Activated CD4-positive, alpha-beta T cell treated with anti-CD3 and anti-CD28 coated beads, Interleukin-2, amount 50 U/mL, for 1 hour (primary cell): ENCODE data around the gene FAM83E.

Source experiments
- DNase-seq: peaks from one replicate; pipeline ENCODE4 v3.0.0-alpha.2; 2020

Gene FAM83E

GRCh38 chr19:48571378-48572162 is 43.3 kb downstream of the FAM83E start:
- no peak for DNase-seq

GRCh38 chr19:48569814-48570213 is 45.1 kb downstream of the FAM83E start:
- DNase-seq: no peak

GRCh38 chr19:48568345-48568886 is 46.5 kb downstream of the FAM83E start:
- DNase-seq: no peak

- DNase-seq: no peak
Observed at GRCh38 chr19:48565090-48565489, 49.8 kb downstream of the FAM83E start.
